ENCODE results near the gene SEMA3D.

DNA sequence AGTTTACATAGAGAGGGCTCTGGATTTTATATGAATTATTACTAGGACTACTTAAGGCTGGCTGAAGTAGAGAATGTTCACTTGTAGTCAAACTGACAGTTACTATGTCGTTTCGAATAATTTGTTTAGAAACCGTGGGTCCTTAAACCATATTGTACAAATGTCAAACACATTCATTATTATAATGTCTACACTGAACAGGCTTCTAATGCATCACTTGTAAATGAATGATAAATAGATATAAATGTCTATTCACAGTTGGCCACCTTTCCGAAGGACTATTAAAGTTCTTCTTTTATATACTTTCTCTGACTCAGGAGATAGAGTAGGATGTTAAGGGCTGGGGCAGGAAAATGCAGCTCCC, 95.3 kb downstream of the SEMA3D start:
- TF ChIP-seq, protein P1, sequence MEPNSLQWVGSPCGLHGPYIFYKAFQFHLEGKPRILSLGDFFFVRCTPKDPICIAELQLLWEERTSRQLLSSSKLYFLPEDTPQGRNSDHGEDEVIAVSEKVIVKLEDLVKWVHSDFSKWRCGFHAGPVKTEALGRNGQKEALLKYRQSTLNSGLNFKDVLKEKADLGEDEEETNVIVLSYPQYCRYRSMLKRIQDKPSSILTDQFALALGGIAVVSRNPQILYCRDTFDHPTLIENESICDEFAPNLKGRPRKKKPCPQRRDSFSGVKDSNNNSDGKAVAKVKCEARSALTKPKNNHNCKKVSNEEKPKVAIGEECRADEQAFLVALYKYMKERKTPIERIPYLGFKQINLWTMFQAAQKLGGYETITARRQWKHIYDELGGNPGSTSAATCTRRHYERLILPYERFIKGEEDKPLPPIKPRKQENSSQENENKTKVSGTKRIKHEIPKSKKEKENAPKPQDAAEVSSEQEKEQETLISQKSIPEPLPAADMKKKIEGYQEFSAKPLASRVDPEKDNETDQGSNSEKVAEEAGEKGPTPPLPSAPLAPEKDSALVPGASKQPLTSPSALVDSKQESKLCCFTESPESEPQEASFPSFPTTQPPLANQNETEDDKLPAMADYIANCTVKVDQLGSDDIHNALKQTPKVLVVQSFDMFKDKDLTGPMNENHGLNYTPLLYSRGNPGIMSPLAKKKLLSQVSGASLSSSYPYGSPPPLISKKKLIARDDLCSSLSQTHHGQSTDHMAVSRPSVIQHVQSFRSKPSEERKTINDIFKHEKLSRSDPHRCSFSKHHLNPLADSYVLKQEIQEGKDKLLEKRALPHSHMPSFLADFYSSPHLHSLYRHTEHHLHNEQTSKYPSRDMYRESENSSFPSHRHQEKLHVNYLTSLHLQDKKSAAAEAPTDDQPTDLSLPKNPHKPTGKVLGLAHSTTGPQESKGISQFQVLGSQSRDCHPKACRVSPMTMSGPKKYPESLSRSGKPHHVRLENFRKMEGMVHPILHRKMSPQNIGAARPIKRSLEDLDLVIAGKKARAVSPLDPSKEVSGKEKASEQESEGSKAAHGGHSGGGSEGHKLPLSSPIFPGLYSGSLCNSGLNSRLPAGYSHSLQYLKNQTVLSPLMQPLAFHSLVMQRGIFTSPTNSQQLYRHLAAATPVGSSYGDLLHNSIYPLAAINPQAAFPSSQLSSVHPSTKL (CRISPR knock-in tag; IDR thresholded peaks at IDR 0.05) = no peak
- TF ChIP-seq, protein P2, sequence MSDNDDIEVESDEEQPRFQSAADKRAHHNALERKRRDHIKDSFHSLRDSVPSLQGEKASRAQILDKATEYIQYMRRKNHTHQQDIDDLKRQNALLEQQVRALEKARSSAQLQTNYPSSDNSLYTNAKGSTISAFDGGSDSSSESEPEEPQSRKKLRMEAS (IDR thresholded peaks at IDR 0.05) = no peak
- TF ChIP-seq NFYB (CRISPR knock-in tag; IDR thresholded peaks at IDR 0.05) = no peak
